Urinary bladder (tissue), 2 donors: ENCODE measurements around the gene ARID2. TPM values are rescaled to one million over a fixed set of nuclear protein-coding genes. Genes with fewer than 3 reads are reported as not detected.

Experiments used
- polyA plus RNA-seq: library from polyadenylated mRNA; stranded (reverse); fragments of 200-250 nt; gene quantifications from one replicate; pipeline ENCODE4 v1.2.3, GENCODE V29; 2013
- small RNA-seq: library from RNA; depleted of rRNA; stranded (forward); fragments of <200 nt; gene quantifications from one replicate; pipeline ENCODE3, GENCODE V24; 2014
- total RNA-seq: library from RNA; depleted of rRNA; stranded (reverse); fragments of >200 nt; gene quantifications from one replicate; pipeline ENCODE4 v1.2.3, GENCODE V29; 2014
- donor health status: healthy.

ARID2 gene
- total and polyA plus RNA-seq, 2 donors, result 7.6 to 77.4 TPM

Small RNA genes within 50 kb of the gene (small RNA-seq; reads per million reads assigned to genes)
- not detected for gene RN7SL246P
